ENCODE data around the gene MYRFL. TPM values are rescaled to one million over a fixed set of nuclear protein-coding genes. Genes with fewer than 3 reads are reported as not detected.

Gene MYRFL
- total RNA-seq, 1 experiment from 2014 or later, result 0.57 TPM

GRCh38 chr12:69840727-69841126, 15.7 kb downstream of the MYRFL start:
- H3K4me1 ChIP-seq (ENCODE audit: insufficient read depth, low read length), result no peaks in the 10 kb centered on the region
- no peak overlapping the region for H3K9ac ChIP-seq (ENCODE audit: extremely low read depth, insufficient read length, low read length)
- no peak overlapping the region for H2AFZ ChIP-seq (ENCODE audit: low read length)
- H2BK12ac ChIP-seq (ENCODE audit: insufficient read length, low read depth, low read length), result no peak overlapping the region
- no peak overlapping the region for H4K91ac ChIP-seq (ENCODE audit: insufficient read length, low read depth, low read length)
- no peak overlapping the region for H2BK20ac ChIP-seq (ENCODE audit: low read depth, low read length, poor library complexity, severe bottlenecking)
- no peaks in the 10 kb centered on the region for H3K27me3 ChIP-seq (ENCODE audit: insufficient read depth, low read length)
- no peaks in the 10 kb centered on the region for H3K79me1 ChIP-seq (ENCODE audit: insufficient read depth, low read depth, low read length, poor library complexity, severe bottlenecking)
- TF ChIP-seq CTCF (conservative IDR thresholded peaks at IDR 0.05), result no peak
- WGBS (ENCODE audit: extremely low coverage, insufficient read length, low lambda C conversion rate), result no CpG with 5 or more reads among the region's 3 CpGs
- Mint-ChIP-seq H3K36me3 (ENCODE audit: insufficient read depth in 1 of 3, low read depth in 3 of 3) (no peaks in the 10 kb centered on the region; a peak in 1 of 7 replicates), H3K9me3 (no peaks in the 10 kb centered on the region), H3K27me3 (ENCODE audit: low read depth) (no peaks in the 10 kb centered on the region; the same call in 1 of the 2 replicates), H3K27ac (no peak overlapping the region), H3K4me3 (no peak overlapping the region), H3K4me1 (peaks cover 6 to 7% of the 10 kb centered on the region in 2 experiments)
- no peak overlapping the region for H3K23ac ChIP-seq (ENCODE audit: insufficient read length, low read depth, low read length)
- H3K79me2 ChIP-seq (ENCODE audit: insufficient read depth, low read length), result no peaks in the 10 kb centered on the region
- no peak overlapping the region for H4K5ac ChIP-seq (ENCODE audit: insufficient read length, low read depth, low read length)
- H3K56ac ChIP-seq (ENCODE audit: insufficient read length, low read depth, low read length), result no peak overlapping the region
- H2BK15ac ChIP-seq (ENCODE audit: low read depth, low read length), result no peak overlapping the region
- no peaks in the 10 kb centered on the region for H4K20me1 ChIP-seq (ENCODE audit: control insufficient read depth, insufficient read depth, insufficient read length)
- no peaks in the 10 kb centered on the region for H3K23me2 ChIP-seq (ENCODE audit: insufficient read length, low read depth, low read length, poor library complexity, severe bottlenecking)
- H3K9me3 ChIP-seq (ENCODE audit: control insufficient read depth, low read depth, low read length), result no peaks in the 10 kb centered on the region
- H3K27ac ChIP-seq (ENCODE audit: insufficient read length, low read depth, low read length), result no peak overlapping the region
- no peak overlapping the region for H4K8ac ChIP-seq (replicated peaks; ENCODE audit: insufficient read length, low read depth, low read length)
- H3T11ph ChIP-seq (ENCODE audit: low read length), result no peak overlapping the region
- H3K14ac ChIP-seq (ENCODE audit: insufficient read depth, low read length), result no peak overlapping the region
- no peak overlapping the region for H2AK5ac ChIP-seq (ENCODE audit: insufficient read length, low read length)
- no peak for DNase-seq
- H3K18ac ChIP-seq (ENCODE audit: insufficient read length, low read depth, low read length), result no peak overlapping the region
- H2BK120ac ChIP-seq (ENCODE audit: low read depth, low read length, poor library complexity, severe bottlenecking), result no peak overlapping the region
- H3K4me2 ChIP-seq (ENCODE audit: insufficient read depth, insufficient read length, low read length), result no peak overlapping the region
- no peak overlapping the region for H2BK5ac ChIP-seq (ENCODE audit: insufficient read length, low read length)
- H3K4ac ChIP-seq (ENCODE audit: low read depth, low read length), result no peak overlapping the region
